IPS DF 4.7 (cell line): ENCODE results near the gene TBC1D1.

ENCODE experiments used
- DNase-seq: peaks from one replicate; pipeline ENCODE4 v3.0.0-alpha.2; 2013; ENCODE audit warnings: low spot score; ENCODE audit errors: extremely low read depth

Gene TBC1D1

GRCh38 chr4:38145741-38146140, 254.9 kb downstream of the TBC1D1 start:
- no peak for DNase-seq

DNA sequence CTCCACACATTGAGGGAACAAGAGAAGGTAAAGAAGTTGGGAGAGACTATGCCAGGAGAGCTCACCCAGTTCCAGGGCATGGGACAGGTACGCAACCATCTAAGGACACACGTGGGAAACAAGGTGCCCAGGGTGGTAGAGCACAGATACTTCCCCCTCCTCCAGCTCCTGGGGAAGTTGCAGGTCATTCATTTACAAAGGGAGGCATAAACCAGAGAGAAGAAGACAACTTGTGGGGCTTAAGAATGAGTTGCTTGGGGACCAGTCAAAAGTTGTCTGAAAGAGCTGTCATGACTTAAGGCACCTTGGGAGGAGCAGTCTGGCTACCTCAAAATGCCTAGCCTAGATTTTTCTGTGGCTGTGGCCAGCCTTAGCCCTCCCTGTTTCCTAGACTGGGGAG, 255.5 kb downstream of the TBC1D1 start:
- no peak for DNase-seq

DNA sequence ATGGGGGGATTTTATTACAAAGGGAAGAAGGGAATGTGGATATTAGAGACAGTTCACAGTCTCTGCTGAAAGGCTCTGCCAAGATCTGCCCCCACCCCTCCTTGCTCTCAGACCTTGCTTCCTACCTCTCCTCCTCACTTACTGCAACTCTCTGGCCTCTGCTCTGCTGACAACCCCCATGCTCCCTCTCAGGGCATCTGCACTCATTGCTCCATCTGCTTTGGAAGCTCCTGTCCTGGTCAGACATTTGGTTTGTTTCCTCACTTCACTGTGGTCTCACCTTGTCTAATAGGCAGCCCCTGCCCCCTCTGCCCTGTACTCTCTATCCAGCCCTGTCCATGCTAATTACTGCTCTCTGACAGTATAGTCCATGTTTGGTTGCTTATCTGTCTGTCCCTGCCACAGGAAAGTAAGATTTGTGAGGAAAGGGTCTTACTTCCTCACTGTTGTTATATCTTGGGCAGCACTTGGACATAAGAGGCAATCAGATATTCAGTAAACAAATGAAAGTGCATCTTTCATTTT, 258.6 kb downstream of the TBC1D1 start:
- DNase-seq = no peak

DNA sequence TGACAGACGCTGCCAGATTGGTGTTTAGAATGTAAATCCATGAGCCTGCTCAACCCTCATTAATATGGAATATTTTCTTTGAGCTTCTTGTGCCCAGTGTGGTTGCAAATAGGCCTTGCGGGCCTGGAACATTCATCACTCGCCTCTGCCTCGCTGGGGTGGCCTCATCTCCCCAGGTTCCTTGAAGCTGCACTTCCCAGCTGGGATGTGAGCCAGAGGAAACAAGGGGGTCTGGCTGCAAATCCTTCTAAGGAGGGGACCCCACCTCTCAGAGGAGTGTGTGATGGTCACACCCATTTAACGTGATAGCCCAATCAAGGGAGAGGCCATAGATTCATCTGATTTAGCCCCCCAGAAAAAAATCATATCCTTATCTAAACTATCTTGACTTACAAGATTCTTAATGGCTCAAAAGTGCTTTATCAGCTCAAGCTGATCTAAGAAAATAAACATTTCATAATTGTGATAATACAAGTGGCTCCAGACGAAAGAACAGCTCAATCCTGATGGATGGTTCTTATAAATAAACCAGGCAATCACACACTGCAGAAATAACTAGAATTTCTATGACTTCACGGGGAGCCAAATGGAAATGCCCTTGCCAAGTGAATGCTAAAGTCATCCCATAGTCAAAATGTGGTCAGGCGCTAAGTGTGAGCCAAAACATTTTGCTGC, 259.2 kb downstream of the TBC1D1 start:
- DNase-seq = no peak

DNA sequence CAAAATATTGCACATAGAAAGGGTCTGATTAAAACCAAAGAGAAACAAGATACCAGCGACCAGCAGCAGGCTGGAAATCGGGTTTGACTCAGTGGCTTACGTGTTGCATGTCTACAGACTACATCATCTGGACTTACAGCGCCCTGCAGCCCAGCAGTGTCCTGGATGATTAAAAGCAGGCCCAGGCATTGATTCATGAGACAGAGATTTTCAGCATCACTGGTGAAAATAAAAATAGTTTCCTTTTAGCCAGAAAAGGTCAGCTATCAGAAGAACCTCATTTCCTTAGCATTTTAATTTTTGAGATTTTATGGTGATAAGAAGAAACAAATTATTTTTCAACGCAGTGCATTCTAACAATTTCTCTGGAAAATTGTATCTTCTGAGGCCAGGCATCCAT, 259.9 kb downstream of the TBC1D1 start:
- DNase-seq = no peak

DNA sequence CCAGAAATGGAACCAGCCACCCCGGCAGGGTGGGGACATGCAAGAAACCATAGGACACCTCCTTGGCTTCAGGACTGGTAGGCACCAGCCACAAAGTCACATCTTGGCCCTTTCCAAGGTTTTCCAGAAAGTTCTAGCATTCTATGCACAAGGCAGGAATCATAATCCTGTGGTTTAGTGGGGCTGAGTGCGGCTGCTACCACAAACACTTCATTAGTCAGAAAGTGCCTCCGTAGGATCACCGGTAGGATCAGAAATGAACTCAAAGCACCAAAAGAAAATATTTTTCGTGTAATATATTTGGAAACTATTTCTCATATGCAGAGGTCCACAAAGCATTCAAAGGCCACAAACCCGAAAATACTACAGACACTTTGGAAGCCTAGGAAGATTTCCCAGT, 261.0 kb downstream of the TBC1D1 start:
- DNase-seq = no peak

GRCh38 chr4:38152305-38152704, 261.4 kb downstream of the TBC1D1 start:
- no peak for DNase-seq

- no peak for DNase-seq
Observed at GRCh38 chr4:38152721-38153386, 262.0 kb downstream of the TBC1D1 start.

DNA sequence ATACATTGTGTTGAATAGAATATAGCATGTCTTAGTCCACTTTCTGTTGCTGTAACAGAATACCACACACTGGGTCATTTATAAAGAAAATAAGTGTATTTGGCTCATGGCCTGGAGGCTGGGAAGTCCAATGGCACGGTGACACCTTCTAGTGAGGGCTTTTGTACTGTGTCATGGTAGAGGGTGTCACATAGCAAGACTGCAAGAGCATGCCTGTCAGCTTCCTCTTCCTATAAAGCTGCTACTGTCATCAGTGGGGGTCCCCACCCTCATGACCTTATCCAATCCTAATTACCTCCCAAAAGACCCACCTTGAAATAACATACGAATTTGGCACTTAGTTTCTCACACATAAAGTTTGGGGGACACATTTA, 262.5 kb downstream of the TBC1D1 start:
- DNase-seq = no peak

- no peak for DNase-seq
Observed at GRCh38 chr4:38154252-38154651, 263.4 kb downstream of the TBC1D1 start.

DNA sequence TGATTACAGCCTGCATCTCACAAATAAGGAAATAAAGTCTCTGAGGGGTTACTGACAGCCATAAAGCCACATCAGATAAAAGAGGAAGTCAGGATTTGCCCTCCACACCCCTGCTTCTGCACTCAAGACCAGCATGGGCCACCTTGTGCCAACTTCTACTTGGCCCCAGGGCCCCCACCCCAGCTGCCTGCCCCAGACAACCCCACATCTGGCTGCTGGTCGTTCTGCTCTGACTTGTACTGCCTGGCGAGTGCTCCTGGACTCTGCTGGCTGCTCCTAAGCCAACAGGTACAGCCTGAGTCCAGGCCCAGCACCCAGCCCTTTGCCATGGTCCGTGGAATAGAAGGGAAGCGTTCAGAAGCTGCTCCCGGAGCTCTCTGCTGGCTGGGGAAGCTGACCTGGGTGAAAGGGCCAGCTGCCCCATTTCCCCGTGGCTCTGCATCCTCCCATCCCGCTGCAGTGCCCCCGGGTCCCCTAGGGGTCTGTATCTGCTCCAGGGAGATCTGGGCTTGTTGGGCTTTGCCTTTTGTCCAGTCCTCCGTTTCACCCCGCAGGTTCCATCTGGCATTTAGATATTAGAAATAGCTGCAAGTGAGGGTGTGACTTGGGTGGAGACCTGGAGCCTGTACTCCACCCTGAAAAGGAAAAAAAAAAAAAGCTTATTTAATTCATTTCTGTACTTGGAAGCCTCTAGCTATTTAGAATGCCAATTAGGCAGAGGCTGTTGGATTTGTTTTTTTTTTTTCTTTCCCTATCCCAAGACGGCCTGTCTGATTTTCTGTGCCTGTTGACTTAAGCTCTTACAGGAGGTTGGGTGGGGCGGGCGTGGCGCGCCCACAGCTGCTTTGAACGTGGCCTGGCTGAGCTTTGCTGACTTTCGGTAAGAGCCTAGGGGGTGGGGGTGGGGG, 264.1 kb downstream of the TBC1D1 start:
- DNase-seq = no peak

- DNase-seq = no peak
Observed at GRCh38 chr4:38155589-38156294, 264.9 kb downstream of the TBC1D1 start.

DNA sequence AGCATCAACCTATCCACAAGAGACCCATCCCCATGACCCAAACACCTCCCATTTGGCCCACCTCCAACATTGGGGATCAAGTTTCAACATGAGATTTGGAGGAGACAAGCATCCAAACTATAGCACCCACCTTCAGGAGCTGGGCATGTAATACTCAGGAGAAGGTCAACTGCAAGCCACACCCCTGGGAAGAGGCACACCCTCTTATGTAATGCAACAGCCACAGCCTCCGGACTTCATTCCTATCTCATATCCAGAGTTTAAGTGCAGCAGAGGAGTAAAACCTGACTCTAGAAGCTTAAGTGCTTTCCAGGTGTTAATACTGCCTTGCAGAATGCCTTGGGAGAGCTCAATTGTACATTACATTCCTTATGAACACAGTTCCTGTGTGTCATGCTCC, 266.7 kb downstream of the TBC1D1 start:
- DNase-seq = no peak

DNA sequence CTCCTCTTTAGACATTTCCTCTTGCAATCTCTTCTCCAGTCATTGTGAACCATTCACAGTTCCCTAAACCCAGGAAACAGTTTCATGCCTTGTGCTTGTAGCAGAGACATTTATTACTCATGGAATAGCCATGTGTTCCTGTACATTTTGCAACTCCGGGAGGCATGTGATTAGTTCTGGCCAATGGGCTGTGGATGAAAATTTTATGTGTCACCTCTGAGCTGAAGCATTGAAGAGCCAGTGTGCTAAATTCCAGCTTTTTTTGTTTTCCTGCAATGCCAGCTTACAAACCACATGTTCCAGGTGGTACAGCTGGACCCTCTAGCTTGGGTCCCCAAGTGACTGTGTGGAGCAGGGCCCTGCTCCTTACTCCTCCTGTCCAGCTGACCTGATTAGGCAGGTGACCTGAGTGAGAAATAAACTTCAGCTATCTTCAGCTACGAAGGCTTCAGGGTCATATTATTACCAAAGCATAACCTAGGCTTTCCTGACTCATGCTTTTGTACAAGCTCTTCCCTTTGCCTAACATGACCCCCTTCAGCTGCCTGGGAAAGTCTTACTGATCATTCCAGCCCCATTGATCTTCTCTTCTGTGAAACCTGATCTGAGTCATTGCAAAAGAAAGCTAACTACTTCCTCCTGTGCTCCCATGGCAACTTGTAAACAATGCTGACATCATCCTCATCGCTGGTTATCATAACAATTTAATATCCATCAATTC, 269.8 kb downstream of the TBC1D1 start:
- no peak for DNase-seq

DNA sequence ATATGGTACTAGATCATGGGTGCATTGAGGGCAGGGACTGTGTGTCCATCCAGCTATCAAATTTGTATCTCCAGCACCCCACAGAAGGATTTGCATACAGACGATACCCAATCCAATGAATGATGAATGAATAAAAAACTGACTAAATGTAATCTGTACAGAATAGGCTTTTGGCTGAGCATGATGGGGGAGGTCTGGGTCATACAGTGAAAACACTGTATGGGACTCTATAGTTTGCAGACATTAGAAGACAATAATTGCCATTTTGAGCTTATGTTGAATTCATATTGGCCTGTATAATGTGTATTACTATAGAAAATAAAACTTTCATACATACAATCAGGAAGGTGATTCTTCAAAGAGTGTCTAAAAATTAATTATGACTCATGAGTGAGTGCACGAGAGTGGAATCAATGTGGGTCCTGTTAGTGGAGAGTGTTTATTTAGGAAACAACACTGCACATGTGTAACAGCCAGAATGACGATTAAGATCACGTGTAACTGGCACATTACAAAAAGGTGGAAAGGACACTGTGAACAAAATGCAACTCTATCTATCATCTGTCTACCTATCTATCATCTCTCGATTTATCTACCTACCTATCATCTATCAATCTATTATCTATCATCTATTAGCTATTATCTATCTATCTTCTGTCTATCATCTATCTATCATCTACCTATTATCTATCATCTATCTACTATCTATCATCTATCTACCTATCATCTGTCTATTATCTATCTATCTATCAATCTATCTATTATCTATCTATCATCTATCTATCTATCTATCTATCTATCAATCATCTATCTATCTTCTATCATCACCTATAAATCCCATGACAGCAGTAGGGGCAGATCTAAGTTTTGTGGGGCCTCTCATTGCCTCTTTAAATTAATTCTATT, 270.6 kb downstream of the TBC1D1 start:
- DNase-seq = no peak

DNA sequence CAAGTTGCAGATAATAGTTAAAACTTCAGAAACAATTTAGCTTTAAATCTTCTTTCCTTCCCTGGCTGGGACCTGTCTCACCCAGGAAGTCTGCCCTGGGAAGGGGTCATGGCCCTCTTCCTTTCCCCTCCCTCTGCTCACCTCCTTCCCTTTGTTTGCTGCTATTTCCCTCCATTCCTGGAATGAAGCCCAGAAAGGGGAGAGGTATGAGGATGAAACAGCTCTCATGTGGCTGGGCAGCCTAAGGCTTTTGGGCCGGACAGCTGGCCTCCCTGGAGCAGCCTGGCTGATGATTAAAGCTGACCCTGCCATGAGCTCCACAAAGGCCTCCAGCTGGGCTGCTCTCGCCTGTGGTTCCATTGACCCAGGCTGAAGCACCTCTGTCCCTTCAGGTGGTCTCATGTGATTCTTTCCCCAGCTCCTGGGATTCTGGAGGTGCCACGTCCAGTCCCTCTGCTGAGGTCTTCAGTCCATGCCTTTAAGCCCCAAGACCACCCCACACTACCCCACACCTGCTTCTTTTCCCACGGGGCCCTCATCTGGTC, 271.4 kb downstream of the TBC1D1 start:
- no peak for DNase-seq

GRCh38 chr4:38163216-38164006, 272.5 kb downstream of the TBC1D1 start:
- DNase-seq = no peak

DNA sequence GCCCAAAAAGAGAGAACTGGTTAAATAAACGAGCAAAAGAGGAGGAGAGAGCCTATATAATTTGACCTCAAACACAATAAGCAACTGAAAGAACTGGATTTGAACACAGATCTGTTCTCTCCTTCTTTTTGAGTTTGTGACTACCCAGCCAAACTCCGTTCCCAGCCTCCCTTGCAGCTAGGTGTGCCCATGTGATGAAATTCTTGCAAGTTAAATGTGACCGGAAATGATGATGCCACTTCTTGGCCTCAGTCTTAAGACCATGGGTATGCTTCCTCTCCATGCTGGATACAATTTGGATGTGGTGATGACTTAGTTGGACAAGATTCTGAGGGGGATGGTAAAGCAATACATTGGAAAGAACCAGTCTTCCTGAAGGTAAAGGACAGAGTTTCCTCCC, 273.5 kb downstream of the TBC1D1 start:
- no peak for DNase-seq

GRCh38 chr4:38166082-38166481, 275.2 kb downstream of the TBC1D1 start:
- DNase-seq = no peak
